Mononuclear cell (primary cell): ENCODE measurements around the gene PPDPF. TPM values are rescaled to one million over a fixed set of nuclear protein-coding genes. Genes with fewer than 3 reads are reported as not detected.
"Not testable (repeated sequence)": the region's sequence is repeated elsewhere in the genome, so short reads cannot be mapped to it uniquely, and the experiment has no call there.

Experiments used
- H3K27me3 ChIP-seq: 2 replicates; pipeline ENCODE4 v1.6.0; 2011; ENCODE audit warnings: low read length, control low read depth; ENCODE audit not compliant: insufficient read depth
- H3K4me1 ChIP-seq: 2 replicates; pipeline ENCODE4 v1.5.1; 2011; ENCODE audit warnings: mild to moderate bottlenecking, low read length, control low read depth; ENCODE audit not compliant: insufficient read depth
- H3K4me3 ChIP-seq: 2 replicates; pipeline ENCODE4 v1.5.1; 2011; ENCODE audit warnings: mild to moderate bottlenecking, low read length, moderate library complexity
- H3K9me3 ChIP-seq: 2 replicates; pipeline ENCODE4 v1.5.1; 2011; ENCODE audit warnings: low read depth, mild to moderate bottlenecking, control low read depth, low read length
- total RNA-seq: library from RNA; depleted of rRNA; stranded (reverse); fragments of >200 nt; gene quantifications from one replicate; pipeline ENCODE4 v1.2.3, GENCODE V29; 2012

The PPDPF gene
- total RNA-seq, 1 donor = 57.6 TPM

DNA sequence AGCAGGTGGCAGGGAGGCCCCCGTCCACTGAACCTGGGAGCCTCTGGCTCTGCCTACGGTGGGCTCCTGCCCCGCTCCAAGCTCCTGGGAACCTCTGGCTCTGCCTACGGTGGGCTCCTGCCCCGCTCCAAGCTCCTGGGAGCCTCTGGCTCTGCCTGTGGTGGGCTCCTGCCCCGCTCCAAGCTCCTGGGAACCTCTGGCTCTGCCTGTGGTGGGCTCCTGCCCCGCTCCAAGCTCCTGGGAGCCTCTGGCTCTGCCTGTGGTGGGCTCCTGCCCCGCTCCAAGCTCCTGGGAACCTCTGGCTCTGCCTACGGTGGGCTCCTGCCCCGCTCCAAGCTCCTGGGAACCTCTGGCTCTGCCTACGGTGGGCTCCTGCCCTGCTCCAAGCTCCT lies 50.5 kb downstream of the PPDPF start:
- not testable (repeated sequence) for H3K4me3 ChIP-seq, H3K27me3 ChIP-seq, H3K9me3 ChIP-seq
- H3K4me1 ChIP-seq = peaks cover 55% of the 10 kb centered on the region

Other genes with a start within 250 kb of the PPDPF start
- gene ARFGAP1, start 248.0 kb upstream of the PPDPF start, total RNA-seq = 36.4 TPM
- gene COL20A1, start 227.6 kb upstream of the PPDPF start, total RNA-seq = not detected
- gene CHRNA4, start 159.4 kb upstream of the PPDPF start, total RNA-seq = not detected
- under 0.01 TPM for gene KCNQ2, start 48.1 kb upstream of the PPDPF start, total RNA-seq
- gene EEF1A2, start 21.7 kb upstream of the PPDPF start, total RNA-seq = 0.73 TPM
- 0.52 TPM for gene PTK6, start 16.6 kb downstream of the PPDPF start, total RNA-seq
- not detected for gene SRMS, start 27.0 kb downstream of the PPDPF start, total RNA-seq
- 0.84 TPM for gene FNDC11, start 33.4 kb downstream of the PPDPF start, total RNA-seq
- gene HELZ2, start 53.5 kb downstream of the PPDPF start, total RNA-seq = 49.0 TPM
- 27.1 TPM for gene GMEB2, start 106.3 kb downstream of the PPDPF start, total RNA-seq
- gene STMN3, start 132.7 kb downstream of the PPDPF start, total RNA-seq = 14.5 TPM
- 5.7 TPM for gene RTEL1, start 137.5 kb downstream of the PPDPF start, total RNA-seq
- not detected for gene TNFRSF6B, start 175.9 kb downstream of the PPDPF start, total RNA-seq
- gene ARFRP1, start 187.2 kb downstream of the PPDPF start, total RNA-seq = 13.5 TPM
- 14.0 TPM for gene ZGPAT, start 187.3 kb downstream of the PPDPF start, total RNA-seq
- gene LIME1, start 215.9 kb downstream of the PPDPF start, total RNA-seq = 117 TPM
- 17.1 TPM for gene SLC2A4RG, start 219.0 kb downstream of the PPDPF start, total RNA-seq